NCI-H187 (cell line): ENCODE measurements around the gene ZNF160.
"Not testable (repeated sequence)": the region's sequence is repeated elsewhere in the genome, so short reads cannot be mapped to it uniquely, and the experiment has no call there.

Experiments used
- DNase-seq, 2 experiments: peaks; one replicate each; lab custom pipeline; 2025; lab: John Stamatoyannopoulos, UW

The ZNF160 gene

GRCh38 chr19:53103234-53104203, at the start of gene ZNF160:
ZNF160 (minus strand) TSS chr19:53103422; CDS start chr19:53086276, 17,146 bp downstream.
- peak; percentile 95 to 96 for DNase-seq

GRCh38 chr19:53147645-53148044, 44.4 kb upstream of the ZNF160 start:
- no peak for DNase-seq

- no peak for DNase-seq
These were observed 37.1 kb upstream of the ZNF160 start for GRCh38 chr19:53140351-53140750.

- no peak for DNase-seq
These were observed 33.2 kb upstream of the ZNF160 start for GRCh38 chr19:53136432-53136831.

GRCh38 chr19:53132141-53132991, 29.1 kb upstream of the ZNF160 start, which contains the start of gene ZNF415:
ZNF415 (minus strand) TSS chr19:53132910; CDS start chr19:53122676, 10,234 bp downstream.
- peak; percentile 32 to 58 for DNase-seq

- no peak for DNase-seq
These were observed 28.5 kb upstream of the ZNF160 start for GRCh38 chr19:53131727-53132126.

- no peak for DNase-seq
These were observed 27.9 kb upstream of the ZNF160 start for GRCh38 chr19:53131085-53131590.

- no peak for DNase-seq
These were observed 27.3 kb upstream of the ZNF160 start for GRCh38 chr19:53130506-53130905.

- not testable (repeated sequence) for DNase-seq
These were observed 23.7 kb upstream of the ZNF160 start for GRCh38 chr19:53126733-53127526.

GRCh38 chr19:53123400-53123799, 20.2 kb upstream of the ZNF160 start:
- DNase-seq = no peak

- no peak for DNase-seq
These were observed 9.1 kb upstream of the ZNF160 start for GRCh38 chr19:53112286-53112685.

- no peak for DNase-seq
These were observed 6.3 kb upstream of the ZNF160 start for GRCh38 chr19:53109527-53109926.

GRCh38 chr19:53102756-53103233, 427 bp downstream of the ZNF160 start:
- no peak for DNase-seq

- no peak for DNase-seq
These were observed 941 bp downstream of the ZNF160 start for GRCh38 chr19:53102206-53102755.

- DNase-seq = no peak
These were observed 1.7 kb downstream of the ZNF160 start for GRCh38 chr19:53101518-53101917.

GRCh38 chr19:53098570-53098969, 4.7 kb downstream of the ZNF160 start:
- DNase-seq = not testable (repeated sequence)

GRCh38 chr19:53096982-53097690, 6.1 kb downstream of the ZNF160 start:
- DNase-seq = not testable (repeated sequence)

GRCh38 chr19:53096579-53096978, 6.6 kb downstream of the ZNF160 start:
- not testable (repeated sequence) for DNase-seq

GRCh38 chr19:53094754-53095575, 8.3 kb downstream of the ZNF160 start:
- no peak for DNase-seq
